ENCODE results near the gene CABP4.

- TF ChIP-seq CTCF (IDR thresholded peaks at IDR 0.05 in 4 of 5, conservative IDR thresholded peaks at IDR 0.05 in 1 of 5): no peak
- no peak for TF ChIP-seq POLR2A (IDR thresholded peaks at IDR 0.05)
Measured at GRCh38 chr11:67429038-67429668, 26.0 kb upstream of the CABP4 start.
